Measurements from ENCODE around the gene SLC5A11. TPM values are rescaled to one million over a fixed set of nuclear protein-coding genes. Genes with fewer than 3 reads are reported as not detected.

Gene SLC5A11
- total and polyA plus RNA-seq, 2 of the 13 experiments (the other 11 are each of a cell fraction or from before 2014, with no cell fraction given) = 1.2 to 3.3 TPM

DNA sequence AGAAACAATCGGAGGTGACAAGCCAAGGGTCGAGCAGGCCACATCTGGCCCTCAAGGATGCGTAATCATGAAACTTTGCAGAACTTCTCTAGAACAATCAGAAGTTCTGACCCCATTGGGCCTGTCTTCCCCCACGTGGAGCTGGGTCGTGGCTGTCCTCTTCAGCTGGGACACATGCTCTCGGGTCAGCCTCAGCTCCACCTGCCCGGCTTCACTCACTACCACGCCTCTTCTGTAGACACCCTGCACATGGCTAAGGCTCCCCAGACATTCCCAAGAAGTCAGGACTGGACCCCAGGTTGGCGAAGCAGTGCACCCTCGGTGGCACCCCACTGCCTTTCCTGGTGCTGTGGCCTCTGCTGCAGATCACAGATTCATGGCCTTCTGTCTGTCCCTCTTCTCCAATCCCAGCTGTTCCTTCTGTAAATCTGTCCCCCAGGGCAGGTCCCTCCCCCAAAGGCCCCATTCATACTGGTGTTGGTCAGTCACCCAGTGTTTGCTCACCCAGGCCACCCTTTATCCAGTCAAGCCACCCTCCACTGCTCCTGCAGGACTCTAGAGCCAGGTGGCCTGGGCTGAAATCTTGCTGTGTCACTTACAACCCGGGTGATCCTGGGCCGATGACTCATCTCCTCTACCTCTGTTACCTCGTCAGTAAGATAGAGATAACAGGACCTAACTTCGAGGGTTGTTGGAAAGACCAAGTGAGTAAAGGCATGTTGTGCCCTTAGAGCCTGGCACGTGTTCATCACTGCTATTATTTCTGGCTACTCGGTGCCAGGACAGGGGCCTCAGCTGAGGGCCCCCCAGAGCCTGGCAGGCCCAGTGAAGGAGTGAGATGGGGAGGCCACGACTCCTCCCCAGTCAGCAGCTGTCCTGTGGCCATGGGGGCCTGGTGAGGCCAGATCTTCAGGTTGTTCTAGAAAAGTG, 1.4 kb upstream of the SLC5A11 start (continued):
- TF ChIP-seq SMAD1 (CRISPR knock-in tag; IDR thresholded peaks at IDR 0.05; ENCODE audit: borderline replicate concordance, low read depth) = no peak
- TF ChIP-seq, protein P1, sequence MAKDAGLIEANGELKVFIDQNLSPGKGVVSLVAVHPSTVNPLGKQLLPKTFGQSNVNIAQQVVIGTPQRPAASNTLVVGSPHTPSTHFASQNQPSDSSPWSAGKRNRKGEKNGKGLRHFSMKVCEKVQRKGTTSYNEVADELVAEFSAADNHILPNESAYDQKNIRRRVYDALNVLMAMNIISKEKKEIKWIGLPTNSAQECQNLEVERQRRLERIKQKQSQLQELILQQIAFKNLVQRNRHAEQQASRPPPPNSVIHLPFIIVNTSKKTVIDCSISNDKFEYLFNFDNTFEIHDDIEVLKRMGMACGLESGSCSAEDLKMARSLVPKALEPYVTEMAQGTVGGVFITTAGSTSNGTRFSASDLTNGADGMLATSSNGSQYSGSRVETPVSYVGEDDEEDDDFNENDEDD (CRISPR knock-in tag; IDR thresholded peaks at IDR 0.05; ENCODE audit: borderline replicate concordance) = no peak
- TF ChIP-seq ZNF747 (CRISPR knock-in tag; IDR thresholded peaks at IDR 0.05; ENCODE audit: borderline replicate concordance) = no peak
- 0 out of 2 replicates have a peak, but pooled peaks have one; percentile 69 for TF ChIP-seq MZF1 (CRISPR knock-in tag; IDR thresholded peaks at IDR 0.05; ENCODE audit: borderline replicate concordance)
- peak; percentile 70; the same call in 1 of the 2 replicates for TF ChIP-seq ZNF335 (CRISPR knock-in tag; IDR thresholded peaks at IDR 0.05)
- no peak for TF ChIP-seq NCOA1 (CRISPR knock-in tag; IDR thresholded peaks at IDR 0.05)
- no peak for TF ChIP-seq TAF15 (IDR thresholded peaks at IDR 0.05; ENCODE audit: low read depth, low read length, poor library complexity, severe bottlenecking)
- TF ChIP-seq ZNF143 (CRISPR knock-in tag; IDR thresholded peaks at IDR 0.05) = no peak
- no peak for TF ChIP-seq ZNF543 (CRISPR knock-in tag; IDR thresholded peaks at IDR 0.05)
- TF ChIP-seq, protein P2, sequence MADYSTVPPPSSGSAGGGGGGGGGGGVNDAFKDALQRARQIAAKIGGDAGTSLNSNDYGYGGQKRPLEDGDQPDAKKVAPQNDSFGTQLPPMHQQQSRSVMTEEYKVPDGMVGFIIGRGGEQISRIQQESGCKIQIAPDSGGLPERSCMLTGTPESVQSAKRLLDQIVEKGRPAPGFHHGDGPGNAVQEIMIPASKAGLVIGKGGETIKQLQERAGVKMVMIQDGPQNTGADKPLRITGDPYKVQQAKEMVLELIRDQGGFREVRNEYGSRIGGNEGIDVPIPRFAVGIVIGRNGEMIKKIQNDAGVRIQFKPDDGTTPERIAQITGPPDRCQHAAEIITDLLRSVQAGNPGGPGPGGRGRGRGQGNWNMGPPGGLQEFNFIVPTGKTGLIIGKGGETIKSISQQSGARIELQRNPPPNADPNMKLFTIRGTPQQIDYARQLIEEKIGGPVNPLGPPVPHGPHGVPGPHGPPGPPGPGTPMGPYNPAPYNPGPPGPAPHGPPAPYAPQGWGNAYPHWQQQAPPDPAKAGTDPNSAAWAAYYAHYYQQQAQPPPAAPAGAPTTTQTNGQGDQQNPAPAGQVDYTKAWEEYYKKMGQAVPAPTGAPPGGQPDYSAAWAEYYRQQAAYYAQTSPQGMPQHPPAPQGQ (CRISPR knock-in tag; IDR thresholded peaks at IDR 0.05; ENCODE audit: borderline replicate concordance) = no peak
- TF ChIP-seq KLF13 (CRISPR knock-in tag; IDR thresholded peaks at IDR 0.05) = no peak
- no peak for TF ChIP-seq HDAC1 (CRISPR knock-in tag; IDR thresholded peaks at IDR 0.05)
- no peak for TF ChIP-seq EZH2 (conservative IDR thresholded peaks at IDR 0.05; ENCODE audit: low read depth, low read length)
- no peak for TF ChIP-seq ZNF724P (CRISPR knock-in tag; IDR thresholded peaks at IDR 0.05; ENCODE audit: borderline replicate concordance)
- TF ChIP-seq ZNF292 (CRISPR knock-in tag; IDR thresholded peaks at IDR 0.05; ENCODE audit: borderline replicate concordance, low read depth) = peak; percentile 75; the same call in 1 of the 2 replicates
- no peak for TF ChIP-seq SALL2 (CRISPR knock-in tag; IDR thresholded peaks at IDR 0.05)
- TF ChIP-seq KDM3A (CRISPR knock-in tag; IDR thresholded peaks at IDR 0.05; ENCODE audit: low read depth) = peak; percentile 46; the same call in 1 of the 2 replicates
- TF ChIP-seq, protein P3, sequence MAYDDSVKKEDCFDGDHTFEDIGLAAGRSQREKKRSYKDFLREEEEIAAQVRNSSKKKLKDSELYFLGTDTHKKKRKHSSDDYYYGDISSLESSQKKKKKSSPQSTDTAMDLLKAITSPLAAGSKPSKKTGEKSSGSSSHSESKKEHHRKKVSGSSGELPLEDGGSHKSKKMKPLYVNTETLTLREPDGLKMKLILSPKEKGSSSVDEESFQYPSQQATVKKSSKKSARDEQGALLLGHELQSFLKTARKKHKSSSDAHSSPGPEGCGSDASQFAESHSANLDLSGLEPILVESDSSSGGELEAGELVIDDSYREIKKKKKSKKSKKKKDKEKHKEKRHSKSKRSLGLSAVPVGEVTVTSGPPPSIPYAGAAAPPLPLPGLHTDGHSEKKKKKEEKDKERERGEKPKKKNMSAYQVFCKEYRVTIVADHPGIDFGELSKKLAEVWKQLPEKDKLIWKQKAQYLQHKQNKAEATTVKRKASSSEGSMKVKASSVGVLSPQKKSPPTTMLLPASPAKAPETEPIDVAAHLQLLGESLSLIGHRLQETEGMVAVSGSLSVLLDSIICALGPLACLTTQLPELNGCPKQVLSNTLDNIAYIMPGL (CRISPR knock-in tag; IDR thresholded peaks at IDR 0.05; ENCODE audit: borderline replicate concordance in 1 of 2, low read depth in 1 of 2) = no peak
- TF ChIP-seq IKZF1 (IDR thresholded peaks at IDR 0.05) = no peak
- TF ChIP-seq, protein P4, sequence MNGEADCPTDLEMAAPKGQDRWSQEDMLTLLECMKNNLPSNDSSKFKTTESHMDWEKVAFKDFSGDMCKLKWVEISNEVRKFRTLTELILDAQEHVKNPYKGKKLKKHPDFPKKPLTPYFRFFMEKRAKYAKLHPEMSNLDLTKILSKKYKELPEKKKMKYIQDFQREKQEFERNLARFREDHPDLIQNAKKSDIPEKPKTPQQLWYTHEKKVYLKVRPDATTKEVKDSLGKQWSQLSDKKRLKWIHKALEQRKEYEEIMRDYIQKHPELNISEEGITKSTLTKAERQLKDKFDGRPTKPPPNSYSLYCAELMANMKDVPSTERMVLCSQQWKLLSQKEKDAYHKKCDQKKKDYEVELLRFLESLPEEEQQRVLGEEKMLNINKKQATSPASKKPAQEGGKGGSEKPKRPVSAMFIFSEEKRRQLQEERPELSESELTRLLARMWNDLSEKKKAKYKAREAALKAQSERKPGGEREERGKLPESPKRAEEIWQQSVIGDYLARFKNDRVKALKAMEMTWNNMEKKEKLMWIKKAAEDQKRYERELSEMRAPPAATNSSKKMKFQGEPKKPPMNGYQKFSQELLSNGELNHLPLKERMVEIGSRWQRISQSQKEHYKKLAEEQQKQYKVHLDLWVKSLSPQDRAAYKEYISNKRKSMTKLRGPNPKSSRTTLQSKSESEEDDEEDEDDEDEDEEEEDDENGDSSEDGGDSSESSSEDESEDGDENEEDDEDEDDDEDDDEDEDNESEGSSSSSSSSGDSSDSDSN (CRISPR knock-in tag; IDR thresholded peaks at IDR 0.05) = peak; percentile 58
- TF ChIP-seq SP2 (CRISPR knock-in tag; IDR thresholded peaks at IDR 0.05) = peak; percentile 32; the same call in 1 of the 2 replicates
- TF ChIP-seq ZNF644 (CRISPR knock-in tag; IDR thresholded peaks at IDR 0.05; ENCODE audit: low read depth) = peak; percentile 53; the same call in 1 of the 2 replicates

All from HepG2 (cell line).